HCT116 (cell line): Measurements from ENCODE around the gene DNLZ. TPM values are rescaled to one million over a fixed set of nuclear protein-coding genes. Genes with fewer than 3 reads are reported as not detected.

ENCODE experiments used
- ATAC-seq: fragments of 200-7000 bp; cut with Tn5 transposase; 2 replicates; pipeline ENCODE4 v1.9.1; 2020; ENCODE audit warnings: mild to moderate bottlenecking, moderate library complexity
- BruUV-seq: library from RNA; stranded (reverse); fragments of 400-500 nt; replicated peaks from 2 replicates; lab custom pipeline; 2021; lab: Mats Ljungman, UMichigan
- CTCF ChIA-PET: fragments of 300-600 bp; sonication (Branson Sonifier 250); formaldehyde crosslinking; loops from one replicate; lab custom pipeline; 2021; ENCODE audit warnings: antibody characterized with exemption; lab: Charles Lee
- POLR2A ChIA-PET: fragments of 300-600, 350-600 bp; sonication (Branson Sonifier 250); formaldehyde crosslinking; loops from one replicate; lab custom pipeline; 2021; ENCODE audit warnings: antibody characterized with exemption; lab: Charles Lee
- RAD21 ChIA-PET, 2 experiments: fragments of 300-600 bp; sonication (Branson Sonifier 250); formaldehyde crosslinking; loops; one replicate each; lab custom pipeline; 2023; ENCODE audit warnings: low total read pairs in 2 of 2; ENCODE audit not compliant: uncharacterized antibody in 2 of 2, unreplicated experiment in 2 of 2, low non-redundant PET in 1 of 2; lab: Charles Lee
- DNase-seq: peaks from one replicate; pipeline ENCODE4 v3.0.0-alpha.2; 2010; ENCODE audit warnings: low read depth, low spot score
- H2AFZ ChIP-seq: fragments of 200-600 bp; shearing (Covaris generic), sonication (generic); 2 replicates; pipeline ENCODE4 v1.6.1; 2017; ENCODE audit warnings: low read depth, mixed run types, mixed read lengths, antibody characterized with exemption, low read length; ENCODE audit not compliant: poor library complexity, severe bottlenecking
- H3K27ac ChIP-seq: 2 replicates; pipeline ENCODE4 v1.5.1; 2012; ENCODE audit warnings: low read depth, low read length
- H3K27me3 ChIP-seq: fragments of 200-600 bp; sonication (generic); 2 replicates; pipeline ENCODE4 v1.6.1; 2016; ENCODE audit warnings: mixed run types, low read length, mixed read lengths; ENCODE audit not compliant: insufficient read depth
- H3K36me3 ChIP-seq, 2 experiments: fragments of 200-500 bp in 1 of 2; fragments of 200-600 bp in 1 of 2; sonication (Bioruptor generic) in 1 of 2; sonication (generic) in 1 of 2; 2 replicates each; pipeline versions ENCODE4 v1.5.1 to v1.6.1; 2014 to 2016; ENCODE audit warnings: low read length in 2 of 2, inconsistent platforms in 1 of 2, mixed read lengths in 1 of 2, mixed run types in 1 of 2; ENCODE audit not compliant: insufficient read depth in 2 of 2, control insufficient read depth in 1 of 2
- H3K4me1 ChIP-seq, 2 experiments: fragments of 200-600 bp in 1 of 2; sonication (generic) in 1 of 2; 2 replicates each; pipeline versions ENCODE4 v1.5.1 to v1.6.1; 2012 to 2017; ENCODE audit warnings: low read length in 2 of 2, inconsistent platforms in 1 of 2, mild to moderate bottlenecking in 1 of 2, mixed read lengths in 1 of 2, mixed run types in 1 of 2, moderate library complexity in 1 of 2; ENCODE audit not compliant: insufficient read depth in 2 of 2, control insufficient read depth in 1 of 2
- H3K4me2 ChIP-seq: fragments of 200-600 bp; sonication (generic); 2 replicates; pipeline ENCODE4 v1.6.1; 2017; ENCODE audit warnings: mixed run types, low read length, mixed read lengths
- H3K4me3 ChIP-seq, 2 experiments: fragments of 200-600 bp in 1 of 2; sonication (generic) in 1 of 2; replicated peaks in 1 of 2; 2 replicates each; pipeline ENCODE4 v1.5.1; 2011 to 2016; ENCODE audit warnings: low read length in 2 of 2, control low read depth in 1 of 2, low read depth in 1 of 2, mild to moderate bottlenecking in 1 of 2, mixed read lengths in 1 of 2, mixed run types in 1 of 2
- H3K79me2 ChIP-seq: fragments of 200-600 bp; sonication (generic); 2 replicates; pipeline ENCODE4 v1.6.1; 2017; ENCODE audit warnings: mild to moderate bottlenecking, mixed run types, low read length, moderate library complexity, mixed read lengths; ENCODE audit not compliant: insufficient read depth
- H3K9ac ChIP-seq: fragments of 200-600 bp; sonication (generic); 2 replicates; pipeline ENCODE4 v1.6.1; 2016; ENCODE audit warnings: low read length, mixed read lengths
- H3K9me2 ChIP-seq: fragments of 200-600 bp; sonication (generic), shearing (Covaris generic); 2 replicates; pipeline ENCODE4 v1.6.1; 2017; ENCODE audit warnings: mixed run types, mild to moderate bottlenecking, moderate library complexity; ENCODE audit not compliant: insufficient read depth
- H3K9me3 ChIP-seq, 2 experiments: fragments of 200-500 bp in 1 of 2; fragments of 200-600 bp in 1 of 2; sonication (Bioruptor generic) in 1 of 2; sonication (generic) in 1 of 2; 2 replicates each; pipeline ENCODE4 v1.6.1; 2014 to 2017; ENCODE audit warnings: low read length in 2 of 2, mixed read lengths in 2 of 2, inconsistent platforms in 1 of 2, low read depth in 1 of 2, mild to moderate bottlenecking in 1 of 2, mixed run types in 1 of 2, moderate library complexity in 1 of 2; ENCODE audit not compliant: control insufficient read depth in 1 of 2, insufficient read depth in 1 of 2
- H4K20me1 ChIP-seq: fragments of 200-600 bp; sonication (generic), shearing (Covaris generic); 2 replicates; pipeline ENCODE4 v1.6.1; 2017; ENCODE audit warnings: mixed run types, mild to moderate bottlenecking, moderate library complexity; ENCODE audit not compliant: insufficient read depth
- CBX3 ChIP-seq: IDR thresholded peaks from 2 replicates; pipeline ENCODE4 v1.6.1; 2012; ENCODE audit warnings: low read depth
- CEBPB ChIP-seq: IDR thresholded peaks from 2 replicates; pipeline ENCODE4 v1.6.1; 2012; ENCODE audit warnings: low read depth
- EGR1 ChIP-seq: IDR thresholded peaks from 2 replicates; pipeline ENCODE4 v1.6.1; 2012; ENCODE audit warnings: low read depth
- ELF1 ChIP-seq: IDR thresholded peaks from 2 replicates; pipeline ENCODE4 v1.6.1; 2012; ENCODE audit warnings: low read depth, borderline replicate concordance
- EZH2phosphoT487 ChIP-seq: fragments of 200-600 bp; IDR thresholded peaks from 2 replicates; pipeline ENCODE4 v1.6.1; 2018; ENCODE audit warnings: antibody characterized with exemption, borderline replicate concordance
- FOSL1 ChIP-seq: IDR thresholded peaks from 2 replicates; pipeline ENCODE4 v1.6.1; 2012; ENCODE audit warnings: low read depth
- JUND ChIP-seq: IDR thresholded peaks from 2 replicates; pipeline ENCODE4 v1.6.1; 2012
- POLR2A ChIP-seq: IDR thresholded peaks from 2 replicates; pipeline ENCODE4 v1.7.0; 2011; ENCODE audit warnings: borderline replicate concordance; ENCODE audit not compliant: insufficient read depth, insufficient read length; ENCODE audit errors: extremely low read depth
- POLR2AphosphoS5 ChIP-seq: IDR thresholded peaks from 2 replicates; pipeline ENCODE4 v1.6.1; 2011; ENCODE audit warnings: mild to moderate bottlenecking, low read depth, low read length, moderate library complexity
- REST ChIP-seq: IDR thresholded peaks from 2 replicates; pipeline ENCODE4 v1.6.1; 2012; ENCODE audit warnings: low read depth
- SP1 ChIP-seq: IDR thresholded peaks from 2 replicates; pipeline ENCODE4 v1.6.1; 2012; ENCODE audit warnings: low read depth
- SRF ChIP-seq: IDR thresholded peaks from 2 replicates; pipeline ENCODE4 v1.6.1; 2012; ENCODE audit warnings: low read depth
- TCF7L2 ChIP-seq: IDR thresholded peaks from 2 replicates; pipeline ENCODE4 v1.7.0; 2011; ENCODE audit warnings: borderline replicate concordance, inconsistent platforms; ENCODE audit not compliant: insufficient read depth, insufficient read length; ENCODE audit errors: extremely low read depth
- ZBTB33 ChIP-seq: IDR thresholded peaks from 2 replicates; pipeline ENCODE4 v1.6.1; 2011; ENCODE audit warnings: mild to moderate bottlenecking, low read length, moderate library complexity; ENCODE audit not compliant: insufficient replicate concordance; ENCODE audit errors: extremely low read depth
- ZNF274 ChIP-seq: fragments of 200-500 bp; sonication (Bioruptor generic); IDR thresholded peaks from 2 replicates; pipeline ENCODE4 v1.6.1; 2014; ENCODE audit warnings: mild to moderate bottlenecking, low read depth, low read length, inconsistent platforms
- intact Hi-C: fragments of 100-400 bp; cut with micrococcal nuclease; formaldehyde crosslinking; loops from 2 replicates; pipeline ENCODE4 v1.10.0; 2022
- total RNA-seq: library from RNA; stranded (reverse); gene quantifications from one replicate; pipeline ENCODE4 v1.2.1, GENCODE V29; 2021; ENCODE audit not compliant: unreplicated experiment
- TF ChIP-seq, protein P1 (sequence below): IDR thresholded peaks from 2 replicates; pipeline ENCODE4 v1.6.1; 2012

Gene DNLZ
- total RNA-seq, 1 experiment from 2014 or later: 21.9 TPM

GRCh38 chr9:136351252-136351800 is 12.2 kb downstream of the DNLZ start:
- no peak overlapping the region for H3K27ac ChIP-seq
- H3K36me3 ChIP-seq: no peaks in the 10 kb centered on the region; a peak in 1 of 4 replicates
- no peaks in the 10 kb centered on the region for H3K9me3 ChIP-seq
- no peak overlapping the region for H2AFZ ChIP-seq
- H3K4me1 ChIP-seq: peaks cover 9 to 26% of the 10 kb centered on the region in 2 experiments; a peak in 3 of 4 replicates
- no peaks in the 10 kb centered on the region for H3K27me3 ChIP-seq
- no peaks in the 10 kb centered on the region for H4K20me1 ChIP-seq
- CTCF ChIA-PET: interaction anchor here (1.6 kb wide), 1 partner anchor 12 kb away, joined by 3 read pairs; no protein-coding TSS in a partner anchor
- RAD21 ChIA-PET: no interaction called here
- H3K9me2 ChIP-seq: no peaks in the 10 kb centered on the region
- H3K9ac ChIP-seq: no peak overlapping the region
- no peak overlapping the region for H3K4me2 ChIP-seq
- DNase-seq (no peak), ATAC-seq (no peak)
- TF ChIP-seq, protein P1, sequence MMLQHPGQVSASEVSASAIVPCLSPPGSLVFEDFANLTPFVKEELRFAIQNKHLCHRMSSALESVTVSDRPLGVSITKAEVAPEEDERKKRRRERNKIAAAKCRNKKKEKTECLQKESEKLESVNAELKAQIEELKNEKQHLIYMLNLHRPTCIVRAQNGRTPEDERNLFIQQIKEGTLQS: no peak
- TF ChIP-seq SP1 (no peak), CBX3 (no peak), FOSL1 (no peak), POLR2AphosphoS5 (no peak), SRF (no peak), EGR1 (no peak), TCF7L2 (no peak), ELF1 (no peak), EZH2phosphoT487 (no peak), ZNF274 (no peak), JUND (no peak), ZBTB33 (no peak), CEBPB (no peak), POLR2A (no peak), REST (no peak)
- no peak overlapping the region for H3K4me3 ChIP-seq
- BruUV-seq: no TSS peak
- no peaks in the 10 kb centered on the region for H3K79me2 ChIP-seq
- POLR2A ChIA-PET: no interaction called here
- intact Hi-C loops: no loop called here
